GM19023 (cell line): Measurements from ENCODE around the gene MRPL36.
"Not testable (repeated sequence)": the region's sequence is repeated elsewhere in the genome, so short reads cannot be mapped to it uniquely, and the experiment has no call there.

Experiments
- ATAC-seq: cut with Tn5 transposase; IDR thresholded peaks from one replicate; pipeline ENCODE4 v1.9.1; 2021; ENCODE audit warnings: mild to moderate bottlenecking, moderate library complexity; ENCODE audit not compliant: unreplicated experiment

MRPL36 gene

GRCh38 chr5:1832511-1833250 lies 33.0 kb upstream of the MRPL36 start:
- no peak for ATAC-seq

GRCh38 chr5:1831677-1832313 lies 32.2 kb upstream of the MRPL36 start:
- ATAC-seq, result no peak

GRCh38 chr5:1831257-1831656 lies 31.6 kb upstream of the MRPL36 start:
- no peak for ATAC-seq

GRCh38 chr5:1830571-1831228 lies 31.1 kb upstream of the MRPL36 start:
- ATAC-seq, result no peak

- no peak for ATAC-seq
Measured at GRCh38 chr5:1827886-1828397, 28.3 kb upstream of the MRPL36 start.

GRCh38 chr5:1827025-1827885 lies 27.6 kb upstream of the MRPL36 start:
- no peak for ATAC-seq

GRCh38 chr5:1826235-1826980 lies 26.8 kb upstream of the MRPL36 start:
- no peak for ATAC-seq

- no peak for ATAC-seq
Measured at GRCh38 chr5:1824903-1825841, 25.5 kb upstream of the MRPL36 start.

GRCh38 chr5:1824109-1824821 lies 24.6 kb upstream of the MRPL36 start:
- no peak for ATAC-seq

GRCh38 chr5:1823381-1824034 lies 23.9 kb upstream of the MRPL36 start:
- ATAC-seq, result no peak

- no peak for ATAC-seq
Measured at GRCh38 chr5:1821862-1822261, 22.2 kb upstream of the MRPL36 start.

GRCh38 chr5:1820926-1821325 lies 21.3 kb upstream of the MRPL36 start:
- no peak for ATAC-seq

GRCh38 chr5:1820381-1820780 lies 20.7 kb upstream of the MRPL36 start:
- ATAC-seq, result no peak

GRCh38 chr5:1819458-1819857 lies 19.8 kb upstream of the MRPL36 start:
- ATAC-seq, result no peak

- ATAC-seq, result no peak
Measured at GRCh38 chr5:1818784-1819183, 19.1 kb upstream of the MRPL36 start.

- ATAC-seq, result no peak
Measured at GRCh38 chr5:1817261-1818043, 17.8 kb upstream of the MRPL36 start.

GRCh38 chr5:1816495-1817089 lies 17.0 kb upstream of the MRPL36 start:
- not testable (repeated sequence) for ATAC-seq
